Heart right ventricle (tissue), 16 donors: Measurements from ENCODE around the gene C11orf86. TPM values are rescaled to one million over a fixed set of nuclear protein-coding genes. Genes with fewer than 3 reads are reported as not detected.
A peak's percentile ranks its signal among the peaks of the same experiment; 100 is the strongest.
"Not testable (repeated sequence)": the region's sequence is repeated elsewhere in the genome, so short reads cannot be mapped to it uniquely, and the experiment has no call there.

Source experiments
- ATAC-seq, 8 donors: fragments of 200-7000 bp; cut with Tn5 transposase; one replicate each; pipeline ENCODE4 v1.9.1; 2020; ENCODE audit warnings: mild to moderate bottlenecking in 8 of 8, moderate library complexity in 8 of 8, moderate number of reproducible peaks in 1 of 8
- DNase-seq, 2 donors: peaks; one replicate each; pipeline ENCODE4 v3.0.0-alpha.2; 2020
- H3K27ac ChIP-seq, 10 donors: fragments of 200-600 bp; sonication (generic) in 2 of 10; one replicate each; pipeline versions ENCODE4 v1.5.0 to v1.8.0; 2020 to 2022; ENCODE audit warnings: mild to moderate bottlenecking in 3 of 10
- H3K27me3 ChIP-seq, 7 donors: fragments of 200-600 bp; one replicate each; pipeline ENCODE4 v1.8.0; 2021 to 2022; ENCODE audit warnings: mild to moderate bottlenecking in 2 of 7
- H3K36me3 ChIP-seq, 9 donors: fragments of 200-600 bp; sonication (generic) in 1 of 9; one replicate each; pipeline versions ENCODE4 v1.5.0 to v1.8.0; 2020 to 2022; ENCODE audit warnings: mild to moderate bottlenecking in 2 of 9
- H3K4me1 ChIP-seq, 9 donors: fragments of 200-600 bp; sonication (generic) in 1 of 9; one replicate each; pipeline versions ENCODE4 v1.5.0 to v1.8.0; 2020 to 2022; ENCODE audit warnings: mild to moderate bottlenecking in 4 of 9
- H3K4me3 ChIP-seq, 10 donors: fragments of 200-600 bp; sonication (generic) in 2 of 10; one replicate each; pipeline versions ENCODE4 v1.5.0 to v1.8.0; 2020 to 2022; ENCODE audit warnings: mild to moderate bottlenecking in 7 of 10, moderate library complexity in 2 of 10
- H3K9me3 ChIP-seq, 11 donors: fragments of 200-600 bp in 10 of 11; sonication (generic) in 2 of 11; one replicate each; pipeline versions ENCODE4 v1.5.0 to v1.8.0; 2013 to 2022; ENCODE audit warnings: mild to moderate bottlenecking in 2 of 11, control low read depth in 1 of 11, moderate library complexity in 1 of 11
- WGBS, 2 donors: extraction: QIAGEN DNeasy Blood & Tissue Kit; methylation state at CpG; one replicate each; pipeline ENCODE4 v1.1.7; 2013; ENCODE audit warnings: inconsistent platforms in 1 of 2; 5-methylcytosine and 5-hydroxymethylcytosine counted together
- intact Hi-C, 10 donors: fragments of 100-400 bp; cut with DNase I; formaldehyde crosslinking; loops; one replicate each; pipeline versions ENCODE4 v1.11.1 to v1.14.2; 2022
- polyA plus RNA-seq, 2 donors: library from polyadenylated mRNA; stranded (reverse); fragments of 200-250 nt; gene quantifications; one replicate each; pipeline ENCODE4 v1.2.3, GENCODE V29; 2013
- total RNA-seq, 10 donors: library from RNA; stranded (reverse); fragmentation: NEBNext Ultra II Directional in 3 of 10; extraction: Animal tissue kit (Norgen Biotek cat#: 25700) in 3 of 10; gene quantifications; one replicate each; pipeline versions ENCODE4 v1.2.1 to v1.2.4, GENCODE V29; 2021 to 2023
- TF ChIP-seq, protein P1 (sequence below), 9 donors: fragments of 200-600 bp; sonication (generic) in 2 of 9; IDR thresholded peaks; one replicate each; pipeline versions ENCODE4 v1.5.0 to v1.8.0; 2021 to 2022; ENCODE audit warnings: antibody characterized with exemption in 9 of 9, mild to moderate bottlenecking in 5 of 9, moderate library complexity in 1 of 9
- donor health status: Arrhythmogenic right ventricular cardiomyopathy.
- donor health status: ischemic (EF 13 %, LVEDD 7.1; RV severe dilation, severe dysfunction).
- donor health status: healthy with polysubstance abuse.
- donor health status: DM: no; HTN: yes; CAD: no.
- donor health status: DM: no; HTN: no; CAD: no.
- donor health status: ischemic (EF 25% LVEDD 6.9; RV normal size, moderate dysfunction).
- donor health status: ischemic (EF 25% LVEDD 5.7; RV mildly dilated, moderate dysfunction).
- donor health status: healthy.
- donor health status: DM: yes; HTN: yes; CAD: no.
- donor health status: Ischemic cardiomyopathy.
- donor health status: ischemic (EF 35%, LVEDD 5.7; RV mildly dilated, moderate dysfunction).
- donor health status: nonischemic (EF 11% LVEDD 7.7; RV severe dilation, severe dysfunction).
- donor health status: DM: yes; HTN: yes; CAD: no.
- donor health status: PGD.
- donor health status: ischemic (EF 29% LVEDD 5.4; RV normal size, mild dysfunction).
- donor health status: nonischemic (EF 23%, LVEDD 6.1; RV moderate dilation, normal function).

Gene C11orf86
- total and polyA plus RNA-seq, 12 donors: not detected

DNA sequence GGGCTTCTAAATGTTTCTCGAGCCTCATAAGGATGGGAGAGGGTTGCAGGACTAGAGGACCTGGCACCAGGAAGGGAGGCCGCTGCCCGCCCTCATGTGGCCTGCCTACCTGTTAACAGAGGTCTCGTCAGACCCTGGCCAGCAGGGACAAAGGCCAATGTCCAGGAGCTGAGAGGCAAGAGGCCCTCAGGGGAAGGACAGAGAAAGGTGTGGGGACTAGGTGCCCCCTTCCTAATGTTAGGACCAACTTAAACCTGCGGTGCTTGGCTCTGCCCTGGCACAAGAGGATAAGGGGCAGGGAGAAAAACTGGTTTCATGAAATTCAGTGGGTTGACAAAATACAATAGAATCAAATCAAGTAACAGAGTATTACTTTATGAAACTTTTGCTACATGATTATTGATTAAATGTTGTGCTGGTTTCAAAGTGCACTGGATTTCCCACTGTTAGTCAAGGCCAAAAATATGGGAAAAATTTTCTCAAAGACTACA lies 27.9 kb downstream of the C11orf86 start:
- TF ChIP-seq, protein P1, sequence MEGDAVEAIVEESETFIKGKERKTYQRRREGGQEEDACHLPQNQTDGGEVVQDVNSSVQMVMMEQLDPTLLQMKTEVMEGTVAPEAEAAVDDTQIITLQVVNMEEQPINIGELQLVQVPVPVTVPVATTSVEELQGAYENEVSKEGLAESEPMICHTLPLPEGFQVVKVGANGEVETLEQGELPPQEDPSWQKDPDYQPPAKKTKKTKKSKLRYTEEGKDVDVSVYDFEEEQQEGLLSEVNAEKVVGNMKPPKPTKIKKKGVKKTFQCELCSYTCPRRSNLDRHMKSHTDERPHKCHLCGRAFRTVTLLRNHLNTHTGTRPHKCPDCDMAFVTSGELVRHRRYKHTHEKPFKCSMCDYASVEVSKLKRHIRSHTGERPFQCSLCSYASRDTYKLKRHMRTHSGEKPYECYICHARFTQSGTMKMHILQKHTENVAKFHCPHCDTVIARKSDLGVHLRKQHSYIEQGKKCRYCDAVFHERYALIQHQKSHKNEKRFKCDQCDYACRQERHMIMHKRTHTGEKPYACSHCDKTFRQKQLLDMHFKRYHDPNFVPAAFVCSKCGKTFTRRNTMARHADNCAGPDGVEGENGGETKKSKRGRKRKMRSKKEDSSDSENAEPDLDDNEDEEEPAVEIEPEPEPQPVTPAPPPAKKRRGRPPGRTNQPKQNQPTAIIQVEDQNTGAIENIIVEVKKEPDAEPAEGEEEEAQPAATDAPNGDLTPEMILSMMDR (IDR thresholded peaks at IDR 0.05): no peak
- Histone ChIP-seq H3K4me3 (no peak overlapping the region), H3K27me3 (peaks cover 0 to 6% (median 0%) of the 10 kb centered on the region in 7 donors), H3K4me1 (no peaks in the 10 kb centered on the region), H3K27ac (no peak overlapping the region), H3K9me3 (no peaks in the 10 kb centered on the region), H3K36me3 (no peaks in the 10 kb centered on the region)
- no peak for DNase-seq
- 95 to 97% methylated on average over 5 of the region's 5 CpGs for WGBS, 2 donors
- ATAC-seq: no peak
- intact Hi-C loops: no loop called here

DNA sequence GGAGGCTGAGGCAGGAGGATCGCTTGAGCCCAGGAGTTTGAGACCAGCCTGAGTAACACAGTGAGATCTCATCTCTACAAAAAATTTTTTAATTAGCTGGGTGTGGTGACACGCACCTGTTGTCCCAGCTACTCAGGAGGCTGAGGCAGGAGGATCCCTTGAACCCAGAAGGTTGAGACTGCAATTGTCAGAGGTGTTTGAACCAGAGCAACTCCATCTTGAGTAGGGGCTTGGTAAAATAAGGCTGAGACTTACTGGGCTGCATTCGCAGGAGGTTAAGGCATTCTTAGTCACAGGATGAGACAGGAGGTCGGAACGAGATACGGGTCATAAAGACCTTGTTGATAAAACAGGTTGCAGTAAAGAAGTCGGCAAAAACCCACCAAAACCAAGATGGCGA lies 30.1 kb downstream of the C11orf86 start:
- H3K27ac ChIP-seq, intact Hi-C loops, H3K36me3 ChIP-seq, H3K27me3 ChIP-seq, DNase-seq, H3K9me3 ChIP-seq, H3K4me1 ChIP-seq, H3K4me3 ChIP-seq, ATAC-seq: not testable (repeated sequence)
- WGBS, 2 donors: 93 to 96% methylated on average over 8 of the region's 8 CpGs

DNA sequence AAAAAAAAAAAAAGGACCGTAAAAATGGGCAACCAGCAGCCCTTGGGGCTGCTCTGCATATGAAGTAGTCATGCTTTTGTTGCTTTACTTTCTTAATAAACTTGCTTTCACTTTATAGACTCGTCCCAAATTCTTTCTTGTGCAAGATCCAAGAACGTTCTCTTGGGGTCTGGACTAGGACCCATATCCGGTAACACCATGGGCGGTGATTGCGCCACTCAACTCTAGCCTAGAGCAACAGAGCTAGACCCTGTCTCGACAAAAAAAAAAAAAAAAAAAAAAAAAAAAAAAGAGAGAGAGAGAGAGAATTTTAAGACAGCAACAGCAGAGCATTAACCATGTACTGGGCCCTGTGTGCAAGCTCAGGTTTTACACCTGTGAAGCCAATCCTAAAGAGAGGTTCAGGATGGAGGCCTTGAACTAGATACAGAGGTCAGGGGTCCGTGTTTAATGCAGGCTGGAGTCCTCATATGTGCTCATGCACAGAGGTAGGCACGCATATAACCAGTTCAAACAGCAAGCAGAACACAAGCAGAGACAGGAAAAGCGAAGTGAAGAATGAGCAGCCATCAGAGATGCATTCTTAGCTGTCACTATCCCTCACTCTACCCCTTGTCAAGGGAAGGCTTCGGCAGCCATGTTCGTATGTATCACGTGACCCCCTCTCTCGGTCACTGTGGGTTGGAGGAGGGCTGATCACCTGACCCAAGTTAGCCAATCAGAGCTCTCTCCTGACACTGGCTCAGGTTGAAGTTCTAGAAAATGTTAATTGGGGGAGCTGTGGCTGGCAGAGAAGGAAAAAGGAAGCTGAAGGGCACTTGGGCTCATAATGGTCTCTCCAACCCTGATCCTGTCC lies 31.2 kb downstream of the C11orf86 start:
- DNase-seq (peak in 1 of 2 donors; percentile 39), ATAC-seq (peak in 7 of 8 donors; percentile 24 to 77 (median 28))
- Histone ChIP-seq H3K4me1 (no peaks in the 10 kb centered on the region), H3K36me3 (no peaks in the 10 kb centered on the region), H3K9me3 (no peaks in the 10 kb centered on the region), H3K27ac (no peak overlapping the region), H3K4me3 (no peak overlapping the region), H3K27me3 (no peaks in the 10 kb centered on the region)
- WGBS, 2 donors: 84 to 85% methylated on average over 14 of the region's 14 CpGs
- TF ChIP-seq, protein P1 (IDR thresholded peaks at IDR 0.05): no peak
- intact Hi-C loops: no loop called here

DNA sequence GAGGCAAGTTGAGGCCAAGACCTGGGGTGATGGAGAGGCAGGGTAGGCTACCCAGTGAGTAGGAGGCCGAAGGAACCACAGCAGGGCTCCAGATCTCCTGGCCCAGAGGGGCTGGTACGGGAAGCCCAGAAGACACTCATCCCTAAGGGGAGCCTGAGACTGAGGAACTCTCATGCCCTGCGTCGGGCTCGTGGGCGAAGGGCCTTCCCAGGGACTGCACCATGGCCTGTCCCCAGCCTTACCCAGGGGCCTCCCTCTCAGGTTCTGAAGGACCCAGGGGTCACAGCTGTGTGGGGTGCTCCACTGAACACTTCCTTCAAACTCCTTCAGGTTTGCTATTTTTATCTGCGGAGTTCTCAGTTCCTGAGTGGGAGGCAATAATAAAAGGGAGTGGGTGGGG lies 32.0 kb downstream of the C11orf86 start:
- TF ChIP-seq, protein P1 (IDR thresholded peaks at IDR 0.05): no peak
- no peaks in the 10 kb centered on the region for H3K27me3 ChIP-seq
- no peaks in the 10 kb centered on the region for H3K4me1 ChIP-seq
- H3K27ac ChIP-seq: no peak overlapping the region
- peak in 1 of 8 donors; percentile 26 for ATAC-seq
- 88 to 94% methylated on average over 7 of the region's 7 CpGs for WGBS, 2 donors
- H3K4me3 ChIP-seq: no peak overlapping the region
- H3K9me3 ChIP-seq: no peaks in the 10 kb centered on the region
- no peaks in the 10 kb centered on the region for H3K36me3 ChIP-seq
- no peak for DNase-seq
- intact Hi-C loops: no loop called here
